SK-N-MC (cell line): Measurements from ENCODE around the gene CCM2.

ENCODE experiments used
- EZH2 ChIP-seq: fragments of 200-600 bp; sonication (generic); IDR thresholded peaks from one replicate; pipeline ENCODE4 v1.6.1; 2017; ENCODE audit warnings: antibody characterized with exemption
- POLR2AphosphoS5 ChIP-seq: IDR thresholded peaks from 2 replicates; pipeline ENCODE4 v1.6.1; 2012; ENCODE audit warnings: mild to moderate bottlenecking, low read depth, low read length, borderline replicate concordance

DNA sequence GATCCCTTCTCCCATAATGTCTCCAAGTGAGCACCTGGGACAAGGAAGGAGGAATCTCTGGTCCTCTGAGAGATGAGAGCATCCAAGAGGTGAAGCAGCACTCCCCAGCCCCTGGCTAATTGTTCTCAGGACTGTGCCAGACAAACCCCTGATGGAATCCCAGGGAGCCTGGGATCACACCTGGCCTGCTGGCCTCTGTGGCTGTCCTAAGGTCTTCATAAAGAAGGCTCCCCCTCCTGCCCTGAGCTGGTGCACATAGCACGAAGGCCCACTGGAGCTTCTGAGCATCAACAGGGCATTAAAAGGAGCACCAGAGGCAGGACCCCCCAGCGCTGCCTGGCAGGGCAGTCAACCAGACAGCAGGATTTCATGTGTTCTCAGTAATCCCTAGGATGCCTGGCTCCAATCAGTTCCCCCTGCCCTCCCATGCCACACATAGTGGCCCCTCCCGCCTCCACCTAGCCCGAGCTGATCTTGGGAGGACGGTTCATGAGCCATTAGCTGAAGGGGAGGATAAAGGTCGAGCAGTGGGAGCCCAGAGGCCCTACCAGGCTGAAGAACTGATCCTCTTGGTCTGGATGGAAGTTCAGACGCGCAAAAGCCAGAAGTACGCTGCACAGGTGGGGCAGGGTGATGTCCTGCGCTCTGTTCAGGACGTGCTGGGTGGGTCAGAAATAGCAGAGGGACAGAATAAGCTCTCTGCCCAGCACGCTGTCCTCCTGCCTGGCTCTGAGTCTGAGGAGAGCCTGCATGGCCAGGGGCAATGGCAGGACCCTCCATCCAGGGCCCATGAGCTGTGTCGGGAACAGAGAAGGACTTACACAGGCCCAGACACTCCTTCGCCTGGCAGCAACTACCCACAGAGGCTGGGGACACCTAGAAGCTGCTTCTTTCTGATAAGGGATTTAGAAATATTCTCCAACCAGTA lies 103.0 kb downstream of the CCM2 start:
- TF ChIP-seq POLR2AphosphoS5 (no peak), EZH2 (no peak)
